OCI-LY3 (cell line): ENCODE data around the gene STIM2.

Experiments used
- CTCF ChIP-seq: fragments of 200-600, 300-600 bp; sonication (generic); IDR thresholded peaks from 2 replicates; pipeline ENCODE4 v1.5.1; 2014; ENCODE audit warnings: antibody characterized with exemption, low read length, low read depth
- EZH2phosphoT487 ChIP-seq: fragments of 200-600 bp; shearing (Covaris generic); IDR thresholded peaks from 2 replicates; pipeline ENCODE4 v1.6.1; 2018; ENCODE audit warnings: antibody characterized with exemption, mixed run types, low read depth

- TF ChIP-seq CTCF (no peak), EZH2phosphoT487 (no peak)
Measured at GRCh38 chr4:27058819-27059406, 198.3 kb downstream of the STIM2 start.
